Panc1 (cell line): ENCODE measurements around the gene SPRED3.

Experiments used
- CTCF ChIP-seq: fragments of 450-650 bp; IDR thresholded peaks from 2 replicates; pipeline ENCODE4 v1.5.1; 2017; ENCODE audit warnings: mild to moderate bottlenecking
- POLR2AphosphoS5 ChIP-seq: IDR thresholded peaks from 2 replicates; pipeline ENCODE4 v1.6.1; 2012; ENCODE audit warnings: mild to moderate bottlenecking, low read depth, low read length, moderate library complexity
- TCF7L2 ChIP-seq: IDR thresholded peaks from 2 replicates; pipeline ENCODE4 v1.6.1; 2011; ENCODE audit warnings: mild to moderate bottlenecking, low read depth, low read length, inconsistent platforms
- TF ChIP-seq, protein P1 (sequence below), 2 experiments: IDR thresholded peaks; 2 replicates each; pipeline ENCODE4 v1.6.1; 2011 to 2012; ENCODE audit warnings: low read depth in 2 of 2, control low read depth in 1 of 2, low read length in 1 of 2, mild to moderate bottlenecking in 1 of 2, moderate library complexity in 1 of 2; ENCODE audit not compliant: insufficient read depth in 1 of 2

DNA sequence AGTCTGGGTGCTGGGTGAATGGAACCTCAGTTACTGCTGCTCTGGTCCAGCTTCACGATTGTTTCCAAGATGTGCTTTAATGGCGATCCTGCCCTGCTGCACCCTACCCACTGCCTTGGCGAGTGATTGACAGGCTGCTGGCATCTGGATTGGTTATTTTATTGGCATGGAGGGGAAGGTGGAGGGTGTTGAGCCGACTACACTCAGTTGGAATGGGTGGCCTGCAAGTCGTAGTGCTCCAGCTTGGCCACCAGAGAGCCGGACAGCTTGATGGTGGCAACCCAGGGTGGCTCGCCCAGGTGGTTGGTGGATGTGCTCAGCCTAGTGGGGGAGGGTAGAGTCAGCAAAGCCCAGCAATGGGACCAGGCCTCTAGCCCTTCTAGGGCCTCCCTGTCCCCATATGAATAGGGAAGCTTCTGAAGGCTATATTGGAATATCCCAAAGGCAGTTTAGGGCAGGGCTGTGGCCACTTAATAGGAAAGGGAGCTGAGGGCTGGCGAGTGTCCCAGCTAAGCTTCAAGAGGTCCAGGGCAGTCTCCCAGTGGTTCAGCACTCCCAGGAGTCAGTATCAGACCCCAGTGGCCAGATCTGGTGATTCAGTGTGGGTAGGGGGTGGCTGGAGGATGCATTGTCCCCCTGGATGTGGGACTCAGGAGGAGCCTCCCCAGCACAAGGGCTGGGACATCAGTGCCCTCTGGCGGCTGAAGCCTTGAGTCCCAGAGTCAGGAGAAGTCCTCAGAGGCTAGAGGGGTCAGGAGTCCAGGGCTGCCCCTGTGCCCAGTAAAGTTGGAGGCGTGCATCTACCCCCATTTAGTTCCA lies 4.1 kb upstream of the SPRED3 start:
- TF ChIP-seq CTCF (peak; percentile 92; the same call in 1 of the 2 replicates), TCF7L2 (no peak), POLR2AphosphoS5 (peak; percentile 34)
- TF ChIP-seq, protein P1, sequence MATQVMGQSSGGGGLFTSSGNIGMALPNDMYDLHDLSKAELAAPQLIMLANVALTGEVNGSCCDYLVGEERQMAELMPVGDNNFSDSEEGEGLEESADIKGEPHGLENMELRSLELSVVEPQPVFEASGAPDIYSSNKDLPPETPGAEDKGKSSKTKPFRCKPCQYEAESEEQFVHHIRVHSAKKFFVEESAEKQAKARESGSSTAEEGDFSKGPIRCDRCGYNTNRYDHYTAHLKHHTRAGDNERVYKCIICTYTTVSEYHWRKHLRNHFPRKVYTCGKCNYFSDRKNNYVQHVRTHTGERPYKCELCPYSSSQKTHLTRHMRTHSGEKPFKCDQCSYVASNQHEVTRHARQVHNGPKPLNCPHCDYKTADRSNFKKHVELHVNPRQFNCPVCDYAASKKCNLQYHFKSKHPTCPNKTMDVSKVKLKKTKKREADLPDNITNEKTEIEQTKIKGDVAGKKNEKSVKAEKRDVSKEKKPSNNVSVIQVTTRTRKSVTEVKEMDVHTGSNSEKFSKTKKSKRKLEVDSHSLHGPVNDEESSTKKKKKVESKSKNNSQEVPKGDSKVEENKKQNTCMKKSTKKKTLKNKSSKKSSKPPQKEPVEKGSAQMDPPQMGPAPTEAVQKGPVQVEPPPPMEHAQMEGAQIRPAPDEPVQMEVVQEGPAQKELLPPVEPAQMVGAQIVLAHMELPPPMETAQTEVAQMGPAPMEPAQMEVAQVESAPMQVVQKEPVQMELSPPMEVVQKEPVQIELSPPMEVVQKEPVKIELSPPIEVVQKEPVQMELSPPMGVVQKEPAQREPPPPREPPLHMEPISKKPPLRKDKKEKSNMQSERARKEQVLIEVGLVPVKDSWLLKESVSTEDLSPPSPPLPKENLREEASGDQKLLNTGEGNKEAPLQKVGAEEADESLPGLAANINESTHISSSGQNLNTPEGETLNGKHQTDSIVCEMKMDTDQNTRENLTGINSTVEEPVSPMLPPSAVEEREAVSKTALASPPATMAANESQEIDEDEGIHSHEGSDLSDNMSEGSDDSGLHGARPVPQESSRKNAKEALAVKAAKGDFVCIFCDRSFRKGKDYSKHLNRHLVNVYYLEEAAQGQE (IDR thresholded peaks at IDR 0.05; ENCODE audit: insufficient read depth in 1 of 2, low read depth in 2 of 2, low read length in 1 of 2), result no peak
